NCI-H446 (cell line): ENCODE results near the gene GOLGA2.

ENCODE experiments used
- DNase-seq, 2 experiments: peaks; one replicate each; lab custom pipeline; 2025; lab: John Stamatoyannopoulos, UW

GOLGA2 gene

DNA sequence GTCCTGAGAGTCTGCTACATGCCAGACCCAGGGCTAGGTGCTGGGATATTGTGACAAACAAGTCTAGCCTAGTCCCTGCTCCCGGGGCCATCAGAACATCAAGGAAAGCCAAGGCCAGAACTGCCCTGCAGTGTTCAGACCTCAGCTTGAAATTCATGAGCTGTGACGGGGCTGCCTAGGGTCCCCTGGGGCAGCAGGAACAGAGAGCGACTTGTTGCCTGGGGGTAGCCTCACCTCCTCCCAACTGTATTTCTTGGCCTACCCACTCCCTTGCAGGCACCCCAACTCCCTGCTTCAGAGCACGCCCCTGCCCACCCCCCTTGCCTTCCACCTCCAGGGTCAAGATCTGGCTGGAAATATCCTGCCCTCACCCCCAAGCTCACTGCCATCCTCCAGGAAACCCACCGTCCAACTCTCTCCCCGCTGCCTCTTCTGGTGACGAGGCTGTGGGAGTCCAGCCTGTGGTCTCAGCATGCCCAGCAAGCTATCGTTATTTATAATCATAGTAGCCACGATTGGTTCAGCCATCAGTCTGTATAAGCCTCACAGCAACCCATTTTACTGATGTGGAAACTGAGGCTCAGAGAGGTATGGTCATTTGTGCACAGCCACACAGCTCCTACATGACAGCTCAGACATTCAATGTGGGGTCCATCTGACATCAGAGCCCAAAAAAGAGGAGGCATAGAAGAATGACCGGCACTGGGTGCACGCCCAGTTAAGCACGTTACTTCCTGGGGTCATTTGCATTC, 61.9 kb downstream of the GOLGA2 start:
- no peak for DNase-seq

GRCh38 chr9:128211981-128212281, 63.9 kb downstream of the GOLGA2 start:
- DNase-seq = no peak

- no peak for DNase-seq
These were observed 64.4 kb downstream of the GOLGA2 start for GRCh38 chr9:128211186-128211980.

DNA sequence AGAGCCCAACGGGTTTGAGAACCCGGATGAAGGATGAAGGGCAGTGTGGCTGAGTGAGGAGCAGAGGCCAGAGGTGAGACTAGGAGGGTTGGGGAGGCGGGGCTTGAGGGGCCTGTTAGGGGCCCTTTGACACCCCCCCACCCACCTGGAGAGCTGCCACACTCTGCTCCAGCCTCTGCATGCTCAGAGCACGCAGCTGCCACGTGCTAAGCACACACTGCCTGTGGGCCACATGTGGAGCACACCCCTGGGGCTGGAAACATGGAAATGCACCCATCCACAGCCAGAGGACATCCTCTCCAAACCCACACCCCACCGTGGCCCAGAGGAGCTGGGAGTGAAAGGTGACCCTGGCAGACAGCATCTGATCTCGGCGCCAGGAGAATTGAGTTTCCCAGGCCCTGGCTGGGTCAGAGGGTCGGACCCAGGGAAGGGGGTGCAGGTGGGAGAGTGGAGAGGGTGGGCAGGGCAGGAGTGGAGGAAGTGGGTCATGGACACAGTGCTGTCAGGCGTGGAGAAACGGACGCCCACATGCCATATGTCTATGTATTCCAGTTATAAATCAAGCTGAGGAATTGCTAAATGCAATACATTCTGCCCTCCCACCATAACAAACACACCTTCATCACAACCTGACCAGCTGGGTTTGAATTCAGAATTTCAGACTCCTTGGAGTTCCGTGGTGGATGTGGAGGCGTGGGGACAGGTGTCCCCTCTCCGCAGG, 66.7 kb downstream of the GOLGA2 start:
- DNase-seq = no peak

- no peak for DNase-seq
These were observed 67.4 kb downstream of the GOLGA2 start for GRCh38 chr9:128208386-128208785.

GRCh38 chr9:128206916-128207910, 68.6 kb downstream of the GOLGA2 start:
- no peak for DNase-seq

GRCh38 chr9:128206484-128206883, 69.3 kb downstream of the GOLGA2 start:
- no peak for DNase-seq
